HS-27A (cell line): ENCODE data around the gene IDE.
"Not testable (repeated sequence)": the region's sequence is repeated elsewhere in the genome, so short reads cannot be mapped to it uniquely, and the experiment has no call there.

Source experiments
- DNase-seq: peaks from one replicate; pipeline ENCODE4 v3.0.0-alpha.2; 2012; ENCODE audit warnings: low read depth, missing footprints

IDE gene

GRCh38 chr10:92573798-92574547, at the start of gene IDE:
Gene IDE, minus strand, starts transcription at chr10:92574093. Its CDS starts 74 bp downstream, at chr10:92574019.
- no peak for DNase-seq

GRCh38 chr10:92619368-92619767, 45.5 kb upstream of the IDE start:
- no peak for DNase-seq

DNA sequence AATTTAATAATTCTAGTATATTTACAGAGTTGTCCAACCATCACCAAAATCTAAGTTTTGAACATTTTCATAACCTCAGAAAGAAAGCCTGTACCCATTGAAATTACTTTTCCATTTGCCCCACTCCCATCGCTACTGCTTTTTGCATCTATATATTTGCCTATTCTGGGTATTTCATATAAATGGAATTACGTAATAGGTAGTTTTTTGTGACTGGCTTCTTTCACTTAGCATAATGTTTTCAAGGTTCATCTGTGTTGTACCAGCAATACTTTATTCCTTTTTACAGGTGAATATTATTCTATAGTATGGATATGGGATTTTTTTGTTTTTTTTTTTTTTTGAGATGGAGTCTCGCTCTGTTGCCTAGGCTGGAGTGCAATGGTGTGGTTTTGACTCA, 41.6 kb upstream of the IDE start:
- no peak for DNase-seq

- DNase-seq: no peak
These were observed 30.9 kb upstream of the IDE start for GRCh38 chr10:92604841-92605240.

DNA sequence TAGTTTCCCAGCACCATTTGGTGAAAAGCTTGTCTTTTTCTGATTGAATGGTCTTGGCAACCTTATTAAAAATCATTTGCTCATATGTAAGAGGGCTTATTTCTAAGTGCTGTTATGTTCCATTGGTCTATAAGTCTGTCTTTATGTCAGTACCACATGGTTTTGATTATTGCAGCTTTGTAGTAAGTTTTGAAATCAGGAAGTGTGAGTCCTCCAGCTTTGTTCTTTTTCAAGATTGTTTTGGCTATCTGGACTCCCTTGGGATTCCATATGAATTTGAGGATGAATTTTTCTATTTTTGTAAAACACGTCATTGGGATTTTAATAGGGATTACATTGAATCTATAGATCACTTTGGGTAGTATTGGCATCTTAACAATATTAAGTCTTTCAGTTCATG, 24.4 kb upstream of the IDE start:
- no peak for DNase-seq

DNA sequence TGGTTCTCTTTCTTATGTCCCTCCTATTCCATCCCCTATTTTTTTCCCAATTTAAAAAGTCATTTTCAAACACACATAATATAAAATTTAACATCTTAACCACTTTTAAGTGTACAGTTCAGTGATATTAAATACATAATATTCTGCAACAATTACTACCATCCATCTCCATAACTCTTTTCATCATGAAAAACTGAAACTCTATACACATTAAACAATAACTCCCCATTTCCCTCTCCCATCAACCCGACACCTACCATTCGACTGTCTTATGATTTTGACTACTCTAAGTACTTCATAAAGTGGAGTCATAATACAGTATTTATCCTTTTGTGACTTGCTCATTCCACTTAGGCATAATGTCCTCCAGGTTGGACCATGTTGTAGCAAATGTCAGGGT, 21.6 kb upstream of the IDE start:
- DNase-seq: no peak

DNA sequence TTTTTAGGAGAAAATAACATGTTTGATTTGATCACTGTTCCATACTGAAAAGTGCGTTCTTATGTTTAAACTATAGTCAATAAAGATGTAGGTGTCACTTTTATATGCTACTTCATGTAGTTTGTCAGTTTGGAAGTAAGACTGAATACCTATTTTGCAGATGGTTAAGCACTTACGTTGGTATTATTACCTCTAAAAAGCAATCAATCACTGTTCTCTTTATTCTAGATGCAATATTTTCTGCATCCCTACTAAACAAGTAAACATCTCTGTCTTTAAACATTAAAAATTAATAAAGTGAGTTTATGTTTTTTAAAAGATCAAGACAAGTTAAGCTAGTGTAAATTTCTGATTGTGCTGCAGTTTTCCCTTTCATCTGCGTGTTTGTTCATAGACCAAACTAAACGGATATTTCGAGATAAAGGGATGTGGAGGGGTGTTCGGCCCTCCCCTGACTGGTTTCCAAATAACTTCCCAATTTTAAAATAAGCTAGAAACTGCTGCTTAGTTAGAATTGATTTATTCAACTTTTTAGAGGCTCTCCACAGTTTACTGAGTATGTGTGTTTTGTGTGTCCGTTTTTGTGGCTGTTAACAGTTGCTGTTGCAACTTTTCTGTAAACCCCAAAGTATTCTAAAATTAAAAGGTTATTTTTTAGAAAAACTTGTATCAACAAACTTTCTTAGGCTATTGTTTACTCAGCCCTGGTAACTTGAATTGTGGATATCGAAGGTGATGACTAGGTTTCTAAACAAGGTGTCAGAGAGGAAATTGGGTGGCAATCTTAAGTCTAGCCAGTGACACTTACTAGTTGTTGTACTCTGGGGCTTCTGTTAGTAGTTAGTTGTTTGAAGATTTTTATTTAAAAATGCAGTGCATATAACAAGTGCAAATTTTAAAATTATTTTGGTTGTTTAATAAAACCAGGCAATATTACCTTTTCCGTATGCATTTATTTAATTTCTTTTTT, 20.0 kb upstream of the IDE start:
- DNase-seq: no peak

- DNase-seq: no peak
These were observed 19.1 kb upstream of the IDE start, which contains the start of gene KIF11 for GRCh38 chr10:92592761-92593618. Gene KIF11, plus strand, starts transcription at chr10:92593130. Its CDS starts 246 bp downstream, at chr10:92593376.

DNA sequence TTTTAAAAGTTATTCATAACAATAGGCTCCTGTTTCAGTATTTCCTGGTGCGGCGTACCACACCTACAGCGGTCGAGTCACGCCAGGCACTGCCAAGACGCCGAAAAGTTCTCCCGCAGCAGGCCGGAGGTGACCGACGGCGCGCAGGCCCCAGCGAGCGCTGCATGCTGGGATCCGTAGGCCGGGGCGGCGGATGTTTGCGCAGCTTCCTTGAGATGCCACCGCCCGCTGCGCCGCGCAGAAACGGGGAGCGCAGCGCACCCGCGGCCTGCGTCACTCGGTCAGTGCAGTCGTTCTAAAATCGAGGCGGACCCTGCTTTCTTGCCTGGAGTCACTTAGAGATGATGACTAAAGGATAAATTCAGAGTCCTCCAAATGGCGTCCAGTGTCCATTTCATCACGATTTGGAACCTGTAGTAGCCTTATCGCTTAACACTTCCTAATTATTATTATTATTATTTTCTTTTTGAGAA, 17.7 kb upstream of the IDE start:
- DNase-seq: no peak

- no peak for DNase-seq
These were observed 17.0 kb upstream of the IDE start for GRCh38 chr10:92590623-92591549.

DNA sequence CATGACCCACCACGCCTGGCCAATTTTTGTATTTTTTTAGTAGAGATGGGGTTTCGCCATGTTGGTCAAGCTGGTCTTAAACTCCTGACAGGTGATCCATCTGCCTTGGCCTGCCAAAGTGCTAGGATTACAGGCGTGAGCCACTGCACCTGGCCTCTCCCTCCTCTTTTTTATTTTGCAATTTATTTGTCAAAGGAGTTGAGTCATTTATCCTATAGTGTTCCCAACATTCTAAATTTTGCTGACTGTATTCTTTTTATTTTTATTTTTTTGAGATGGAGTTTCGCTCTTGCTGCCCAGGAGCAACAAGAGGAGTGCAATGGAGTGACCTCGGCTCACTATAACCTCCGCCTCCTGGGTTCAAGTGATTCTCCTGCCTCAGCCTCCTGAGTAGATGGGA, 8.5 kb upstream of the IDE start:
- not testable (repeated sequence) for DNase-seq

- DNase-seq: no peak
These were observed 2.1 kb upstream of the IDE start for GRCh38 chr10:92575961-92576360.

GRCh38 chr10:92574548-92575261, 812 bp upstream of the IDE start:
- DNase-seq: no peak

GRCh38 chr10:92573091-92573797, 649 bp downstream of the IDE start:
- no peak for DNase-seq

DNA sequence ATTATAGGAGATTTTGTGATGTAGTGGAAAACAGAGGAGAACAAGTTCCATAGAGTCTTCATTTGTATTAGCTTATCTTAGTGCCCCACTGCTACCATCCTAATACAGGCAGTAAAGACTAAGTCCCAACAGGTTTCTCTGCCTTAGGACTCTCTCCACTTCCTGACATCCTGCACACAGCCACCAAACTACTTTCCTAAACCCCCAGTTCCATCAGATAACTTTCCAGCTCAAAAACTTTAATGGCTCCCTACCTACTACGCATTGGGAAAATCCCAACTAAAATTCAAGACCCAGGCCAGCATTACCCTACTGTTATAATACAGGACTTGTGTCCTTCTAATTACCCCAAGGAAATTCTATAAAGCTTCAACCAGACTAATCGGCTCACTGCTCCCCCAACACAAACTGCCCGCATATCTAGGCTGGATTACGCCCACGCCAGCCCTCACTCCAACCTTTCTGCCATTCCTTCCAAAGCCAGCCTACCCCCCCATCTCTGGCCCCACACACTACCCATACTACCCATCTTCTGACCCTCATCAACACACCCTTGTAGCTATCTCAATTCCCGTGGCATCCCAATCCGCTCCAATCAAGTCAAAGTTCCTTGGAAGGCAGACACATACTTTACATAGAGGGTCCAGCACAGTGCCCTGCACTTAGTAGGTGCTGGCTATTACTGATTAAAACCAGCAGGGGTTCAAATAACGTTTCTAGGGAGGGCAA, 1.4 kb downstream of the IDE start:
- no peak for DNase-seq

DNA sequence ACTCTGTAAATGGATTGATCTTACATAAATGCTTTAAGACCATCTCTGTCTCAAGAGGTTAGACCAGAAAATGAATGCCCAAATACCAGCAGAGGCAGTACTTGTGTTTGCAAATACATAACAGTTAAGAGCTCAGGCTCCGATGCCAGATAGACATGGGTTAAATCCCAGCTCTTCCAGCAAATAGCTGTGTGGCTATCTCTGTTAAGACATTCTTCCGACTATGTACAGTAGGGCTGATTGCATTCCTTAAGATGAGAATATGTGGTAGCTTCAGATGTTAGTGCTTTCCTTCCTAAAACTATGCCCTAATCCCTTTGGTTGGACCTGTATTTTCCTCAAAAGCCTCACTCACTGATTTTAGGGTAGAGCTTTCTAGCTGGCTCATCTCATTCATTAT, 2.2 kb downstream of the IDE start:
- no peak for DNase-seq

- not testable (repeated sequence) for DNase-seq
These were observed 4.2 kb downstream of the IDE start for GRCh38 chr10:92569663-92570062.

GRCh38 chr10:92569071-92569470, 4.8 kb downstream of the IDE start:
- DNase-seq: no peak
